ENCODE measurements around the gene MAGOH.
A peak's percentile ranks its signal among the peaks of the same experiment; 100 is the strongest.
"Not testable (repeated sequence)": the region's sequence is repeated elsewhere in the genome, so short reads cannot be mapped to it uniquely, and the experiment has no call there.

The MAGOH gene

DNA sequence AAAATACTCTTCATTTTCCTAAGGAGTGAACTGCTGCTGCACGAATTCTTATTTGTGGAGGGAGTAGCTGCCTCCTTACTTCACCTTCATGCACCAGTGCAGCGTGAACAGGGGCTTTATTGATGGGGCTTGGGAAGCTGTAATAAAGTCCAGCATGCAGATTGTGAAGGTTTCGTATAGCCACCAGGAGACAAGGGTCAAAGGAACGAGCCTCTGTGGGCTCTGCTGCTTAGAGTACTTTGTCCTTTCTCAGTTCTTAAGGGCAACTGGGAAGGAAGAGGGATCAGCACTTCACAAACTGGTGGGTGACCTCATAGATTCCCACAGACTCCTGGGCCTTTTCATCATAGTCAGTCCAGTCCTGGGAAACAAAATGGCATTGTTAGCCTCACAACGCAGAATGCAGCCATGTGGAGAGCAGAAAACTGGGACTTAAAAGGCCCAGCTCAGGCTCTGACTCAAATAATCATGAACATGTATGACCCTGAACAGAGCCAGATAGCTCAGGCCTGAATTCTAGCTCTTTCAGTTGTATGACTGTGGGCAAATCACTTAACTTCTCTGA, 23.9 kb downstream of the MAGOH start:
- Histone ChIP-seq H3K4me1 (ENCODE audit: control extremely low read depth in 1 of 4, control insufficient read depth in 4 of 4, insufficient read depth in 4 of 4, low read length in 3 of 4) (peaks cover under 1 to 3% (median 2%) of the 10 kb centered on the region in 4 experiments), H3K36me3 (ENCODE audit: control insufficient read depth in 4 of 4, insufficient read depth in 4 of 4, low read length in 3 of 4) (peaks cover 8 to 77% (median 50%) of the 10 kb centered on the region in 4 experiments), H3K27me3 (replicated peaks in 2 of 5; ENCODE audit: control insufficient read depth in 4 of 5, insufficient read depth in 5 of 5, low read length in 4 of 5) (no peaks in the 10 kb centered on the region), H3K4me3 (ENCODE audit: control insufficient read depth in 1 of 7, extremely low read depth in 1 of 7, insufficient read depth in 4 of 7, low read depth in 2 of 7, low read length in 6 of 7) (no peak overlapping the region), H3K27ac (ENCODE audit: insufficient read depth in 1 of 2, low read depth in 1 of 2, low read length in 2 of 2, poor library complexity in 1 of 2, severe bottlenecking in 2 of 2) (no peak overlapping the region), H3K9me3 (ENCODE audit: control extremely low read depth in 1 of 5, control insufficient read depth in 4 of 5, insufficient read depth in 2 of 5, low read depth in 1 of 5, low read length in 4 of 5) (no peaks in the 10 kb centered on the region)
- POLR2A ChIA-PET = no interaction called here
- CTCF ChIA-PET = interaction anchor here (1.3 kb wide), 1 partner anchor 9 kb away, joined by 6 read pairs; no protein-coding TSS in a partner anchor
- WGBS (ENCODE audit: insufficient coverage) = 94% methylated on average over 5 of the region's 5 CpGs
- no peak for DNase-seq

DNA sequence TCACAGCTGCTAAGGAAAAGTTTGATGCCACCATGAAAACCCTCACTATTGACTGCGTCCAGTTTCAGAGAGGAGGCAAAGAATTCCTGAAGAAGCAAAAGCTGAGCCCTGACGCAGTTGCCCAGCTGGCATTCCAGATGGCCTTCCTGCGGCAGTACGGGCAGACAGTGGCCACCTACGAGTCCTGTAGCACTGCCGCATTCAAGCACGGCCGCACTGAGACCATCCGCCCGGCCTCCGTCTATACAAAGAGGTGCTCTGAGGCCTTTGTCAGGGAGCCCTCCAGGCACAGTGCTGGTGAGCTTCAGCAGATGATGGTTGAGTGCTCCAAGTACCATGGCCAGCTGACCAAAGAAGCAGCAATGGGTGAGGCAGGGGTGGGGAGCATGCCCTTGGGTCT, 27.4 kb downstream of the MAGOH start:
- Histone ChIP-seq H3K9me3 (ENCODE audit: control extremely low read depth in 1 of 5, control insufficient read depth in 4 of 5, insufficient read depth in 2 of 5, low read depth in 1 of 5, low read length in 4 of 5) (peaks cover 0 to 13% (median 8%) of the 10 kb centered on the region in 5 experiments), H3K27me3 (replicated peaks in 2 of 5; ENCODE audit: control insufficient read depth in 4 of 5, insufficient read depth in 5 of 5, low read length in 4 of 5) (no peaks in the 10 kb centered on the region), H3K4me1 (ENCODE audit: control extremely low read depth in 1 of 4, control insufficient read depth in 4 of 4, insufficient read depth in 4 of 4, low read length in 3 of 4) (no peaks in the 10 kb centered on the region), H3K4me3 (ENCODE audit: control insufficient read depth in 1 of 7, extremely low read depth in 1 of 7, insufficient read depth in 4 of 7, low read depth in 2 of 7, low read length in 6 of 7) (no peak overlapping the region), H3K36me3 (ENCODE audit: control insufficient read depth in 4 of 4, insufficient read depth in 4 of 4, low read length in 3 of 4) (peaks cover 13 to 88% (median 63%) of the 10 kb centered on the region in 4 experiments), H3K27ac (ENCODE audit: insufficient read depth in 1 of 2, low read depth in 1 of 2, low read length in 2 of 2, poor library complexity in 1 of 2, severe bottlenecking in 2 of 2) (no peak overlapping the region)
- no peak for DNase-seq
- ChIA-PET CTCF (no interaction called here), POLR2A (interaction anchor here (0.5 kb wide), 1 partner anchor 169 kb away, joined by 3 read pairs; no protein-coding TSS in a partner anchor)
- WGBS (ENCODE audit: insufficient coverage) = over 99% methylated on average over 11 of the region's 11 CpGs

DNA sequence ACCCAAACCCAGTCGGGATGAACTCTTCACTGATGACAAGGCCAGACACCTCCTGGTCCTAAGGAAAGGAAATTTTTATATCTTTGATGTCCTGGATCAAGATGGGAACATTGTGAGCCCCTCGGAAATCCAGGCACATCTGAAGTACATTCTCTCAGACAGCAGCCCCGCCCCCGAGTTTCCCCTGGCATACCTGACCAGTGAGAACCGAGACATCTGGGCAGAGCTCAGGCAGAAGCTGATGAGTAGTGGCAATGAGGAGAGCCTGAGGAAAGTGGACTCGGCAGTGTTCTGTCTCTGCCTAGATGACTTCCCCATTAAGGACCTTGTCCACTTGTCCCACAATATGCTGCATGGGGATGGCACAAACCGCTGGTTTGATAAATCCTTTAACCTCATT, 28.0 kb downstream of the MAGOH start:
- Histone ChIP-seq H3K4me1 (ENCODE audit: control extremely low read depth in 1 of 4, control insufficient read depth in 4 of 4, insufficient read depth in 4 of 4, low read length in 3 of 4) (no peaks in the 10 kb centered on the region), H3K4me3 (ENCODE audit: control insufficient read depth in 1 of 7, extremely low read depth in 1 of 7, insufficient read depth in 4 of 7, low read depth in 2 of 7, low read length in 6 of 7) (no peak overlapping the region), H3K9me3 (ENCODE audit: control extremely low read depth in 1 of 5, control insufficient read depth in 4 of 5, insufficient read depth in 2 of 5, low read depth in 1 of 5, low read length in 4 of 5) (peaks cover 0 to 17% (median 11%) of the 10 kb centered on the region in 5 experiments), H3K27me3 (replicated peaks in 2 of 5; ENCODE audit: control insufficient read depth in 4 of 5, insufficient read depth in 5 of 5, low read length in 4 of 5) (no peaks in the 10 kb centered on the region), H3K36me3 (ENCODE audit: control insufficient read depth in 4 of 4, insufficient read depth in 4 of 4, low read length in 3 of 4) (peaks cover 13 to 88% (median 64%) of the 10 kb centered on the region in 4 experiments), H3K27ac (ENCODE audit: insufficient read depth in 1 of 2, low read depth in 1 of 2, low read length in 2 of 2, poor library complexity in 1 of 2, severe bottlenecking in 2 of 2) (no peak overlapping the region)
- ChIA-PET CTCF (no interaction called here), POLR2A (interaction anchor here (0.5 kb wide), 1 partner anchor 169 kb away, joined by 3 read pairs; no protein-coding TSS in a partner anchor)
- DNase-seq = no peak
- 96% methylated on average over 7 of the region's 7 CpGs for WGBS (ENCODE audit: insufficient coverage)

DNA sequence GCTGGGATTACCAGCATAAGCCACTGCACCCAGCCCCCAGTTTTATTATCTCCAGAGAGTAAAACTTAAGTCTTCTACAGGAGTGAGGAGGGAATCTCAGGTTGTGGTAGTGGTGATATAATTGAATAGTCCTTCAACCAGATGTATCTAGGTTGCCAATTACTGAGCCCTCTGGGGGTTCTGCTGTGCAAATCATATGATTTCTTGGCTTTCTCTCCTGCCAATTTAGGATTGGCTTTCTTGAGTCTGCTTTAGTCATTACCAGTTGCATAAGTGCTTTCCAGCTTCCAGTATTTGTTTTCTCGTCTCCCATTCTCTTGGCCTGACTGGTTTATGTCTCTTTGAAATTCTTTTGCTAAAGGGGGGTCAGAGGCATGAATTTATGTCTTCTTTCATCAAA, 30.6 kb downstream of the MAGOH start:
- H3K4me1 ChIP-seq (ENCODE audit: control extremely low read depth in 1 of 4, control insufficient read depth in 4 of 4, insufficient read depth in 4 of 4, low read length in 3 of 4) = no peaks in the 10 kb centered on the region
- WGBS (ENCODE audit: insufficient coverage) = no CpG with 5 or more reads among the region's 1 CpG
- no peak for DNase-seq
- H3K27me3 ChIP-seq (replicated peaks in 2 of 5; ENCODE audit: control insufficient read depth in 4 of 5, insufficient read depth in 5 of 5, low read length in 4 of 5) = no peaks in the 10 kb centered on the region
- ChIA-PET POLR2A (no interaction called here), CTCF (no interaction called here)
- no peak overlapping the region for H3K27ac ChIP-seq (ENCODE audit: insufficient read depth in 1 of 2, low read depth in 1 of 2, low read length in 2 of 2, poor library complexity in 1 of 2, severe bottlenecking in 2 of 2)
- peaks cover 34 to 94% (median 67%) of the 10 kb centered on the region in 4 experiments for H3K36me3 ChIP-seq (ENCODE audit: control insufficient read depth in 4 of 4, insufficient read depth in 4 of 4, low read length in 3 of 4)
- peaks cover 1 to 25% (median 15%) of the 10 kb centered on the region in 5 experiments for H3K9me3 ChIP-seq (ENCODE audit: control extremely low read depth in 1 of 5, control insufficient read depth in 4 of 5, insufficient read depth in 2 of 5, low read depth in 1 of 5, low read length in 4 of 5)
- H3K4me3 ChIP-seq (ENCODE audit: control insufficient read depth in 1 of 7, extremely low read depth in 1 of 7, insufficient read depth in 4 of 7, low read depth in 2 of 7, low read length in 6 of 7) = no peak overlapping the region

DNA sequence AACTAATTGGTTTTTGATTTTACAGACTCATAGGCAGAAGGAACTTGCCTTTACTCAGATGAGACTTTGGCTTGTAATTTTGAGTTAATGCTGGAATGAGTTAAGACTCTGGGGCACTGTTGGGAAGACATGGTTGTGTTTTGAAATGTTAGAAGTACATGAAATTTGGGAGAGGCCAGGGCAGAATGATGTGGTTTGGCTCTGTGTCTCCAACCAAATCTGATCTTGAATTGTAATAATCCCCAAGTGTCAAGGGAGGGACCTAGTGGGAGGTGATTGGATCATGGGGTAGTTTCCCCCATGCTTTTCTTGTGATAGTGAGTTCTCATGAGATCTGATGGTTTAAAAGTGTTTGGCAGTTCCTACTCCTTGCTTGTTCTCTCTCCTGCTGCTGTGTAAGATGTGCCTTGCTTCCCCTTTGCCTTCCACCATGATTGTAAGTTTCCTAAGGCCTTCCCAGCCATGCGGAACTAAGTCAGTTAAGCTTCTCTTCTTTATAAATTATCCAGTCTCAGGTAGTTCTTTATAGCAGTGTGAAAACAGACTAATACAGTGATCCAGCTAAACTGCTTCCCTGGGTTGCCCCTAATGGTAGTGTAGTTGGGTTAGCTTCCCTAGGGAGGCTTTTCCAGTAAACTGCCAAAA, 31.5 kb downstream of the MAGOH start:
- Histone ChIP-seq H3K4me1 (ENCODE audit: control extremely low read depth in 1 of 4, control insufficient read depth in 4 of 4, insufficient read depth in 4 of 4, low read length in 3 of 4) (no peaks in the 10 kb centered on the region), H3K27me3 (replicated peaks in 2 of 5; ENCODE audit: control insufficient read depth in 4 of 5, insufficient read depth in 5 of 5, low read length in 4 of 5) (no peaks in the 10 kb centered on the region), H3K36me3 (ENCODE audit: control insufficient read depth in 4 of 4, insufficient read depth in 4 of 4, low read length in 3 of 4) (peaks cover 40 to 96% (median 73%) of the 10 kb centered on the region in 4 experiments), H3K27ac (ENCODE audit: insufficient read depth in 1 of 2, low read depth in 1 of 2, low read length in 2 of 2, poor library complexity in 1 of 2, severe bottlenecking in 2 of 2) (no peak overlapping the region), H3K4me3 (ENCODE audit: control insufficient read depth in 1 of 7, extremely low read depth in 1 of 7, insufficient read depth in 4 of 7, low read depth in 2 of 7, low read length in 6 of 7) (no peak overlapping the region), H3K9me3 (ENCODE audit: control extremely low read depth in 1 of 5, control insufficient read depth in 4 of 5, insufficient read depth in 2 of 5, low read depth in 1 of 5, low read length in 4 of 5) (peaks cover 1 to 25% (median 15%) of the 10 kb centered on the region in 5 experiments)
- WGBS (ENCODE audit: insufficient coverage) = no CpG with 5 or more reads among the region's 1 CpG
- DNase-seq = no peak
- ChIA-PET CTCF (no interaction called here), POLR2A (interaction anchor here (0.6 kb wide), 1 partner anchor 1843 kb away, joined by 3 read pairs; no protein-coding TSS in a partner anchor)

DNA sequence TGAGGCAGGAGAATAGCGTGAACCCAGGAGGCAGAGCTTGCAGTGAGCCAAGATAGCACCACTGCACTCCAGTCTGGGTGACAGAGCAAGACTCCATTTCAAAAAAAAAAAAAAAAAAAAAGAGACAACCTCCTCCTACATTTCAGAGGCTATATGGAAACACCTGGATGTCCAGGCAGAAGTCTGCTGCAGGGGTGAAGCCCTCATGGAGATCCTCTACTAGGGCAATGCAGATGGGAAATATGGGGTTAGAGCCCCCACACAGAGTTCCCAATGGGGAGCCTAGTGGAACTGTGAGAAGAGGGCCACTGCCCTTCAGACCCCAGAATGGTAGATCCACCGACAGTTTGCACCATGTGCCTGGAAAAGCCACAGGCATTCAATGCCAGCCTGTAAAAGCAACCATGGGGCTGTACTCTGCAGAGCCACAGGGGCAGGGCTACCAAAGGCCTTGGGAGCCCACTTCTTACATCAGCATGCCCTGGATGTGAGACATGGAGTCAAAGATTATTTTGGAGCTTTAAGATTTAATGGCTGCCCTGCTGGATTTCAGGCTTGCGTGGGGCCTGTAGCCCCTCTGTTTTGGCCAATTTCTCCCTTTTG, 32.1 kb downstream of the MAGOH start:
- H3K27ac ChIP-seq (ENCODE audit: insufficient read depth in 1 of 2, low read depth in 1 of 2, low read length in 2 of 2, poor library complexity in 1 of 2, severe bottlenecking in 2 of 2); H3K4me1 ChIP-seq (ENCODE audit: control extremely low read depth in 1 of 4, control insufficient read depth in 4 of 4, insufficient read depth in 4 of 4, low read length in 3 of 4); H3K27me3 ChIP-seq (replicated peaks in 2 of 5; ENCODE audit: control insufficient read depth in 4 of 5, insufficient read depth in 5 of 5, low read length in 4 of 5); CTCF ChIA-PET; H3K4me3 ChIP-seq (ENCODE audit: control insufficient read depth in 1 of 7, extremely low read depth in 1 of 7, insufficient read depth in 4 of 7, low read depth in 2 of 7, low read length in 6 of 7): not testable (repeated sequence)
- H3K36me3 ChIP-seq (ENCODE audit: control insufficient read depth in 4 of 4, insufficient read depth in 4 of 4, low read length in 3 of 4) = peaks cover 43 to 96% (median 72%) of the 10 kb centered on the region in 4 experiments
- peak in 2 of 3 donors; percentile 48 to 58 for DNase-seq
- H3K9me3 ChIP-seq (ENCODE audit: control extremely low read depth in 1 of 5, control insufficient read depth in 4 of 5, insufficient read depth in 2 of 5, low read depth in 1 of 5, low read length in 4 of 5) = peaks cover 1 to 25% (median 15%) of the 10 kb centered on the region in 5 experiments
- POLR2A ChIA-PET = interaction anchor here (0.6 kb wide), 1 partner anchor 1843 kb away, joined by 3 read pairs; no protein-coding TSS in a partner anchor
- WGBS (ENCODE audit: insufficient coverage) = 100% methylated on average over 3 of the region's 3 CpGs

DNA sequence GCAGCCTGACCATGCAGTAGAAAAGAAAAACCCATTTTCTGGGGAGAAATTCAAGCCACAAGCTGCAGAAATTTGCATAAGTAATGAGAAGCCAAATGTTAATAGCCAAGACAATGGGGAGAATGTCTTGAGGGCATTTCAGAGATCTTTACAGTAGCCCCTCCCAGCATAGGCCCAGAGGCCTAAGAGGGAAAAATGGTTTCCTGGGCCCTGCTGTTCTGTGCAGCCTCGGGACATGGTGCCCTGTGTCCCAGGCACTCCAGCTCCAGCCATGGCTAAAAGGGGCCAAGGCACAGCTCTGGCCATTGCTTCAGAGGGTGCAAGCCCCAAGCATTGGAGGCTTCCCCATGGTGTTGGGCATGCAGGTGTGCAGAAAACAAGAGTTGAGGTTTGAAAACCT, 32.8 kb downstream of the MAGOH start:
- peaks cover 45 to 95% (median 66%) of the 10 kb centered on the region in 4 experiments for H3K36me3 ChIP-seq (ENCODE audit: control insufficient read depth in 4 of 4, insufficient read depth in 4 of 4, low read length in 3 of 4)
- H3K27me3 ChIP-seq (replicated peaks in 2 of 5; ENCODE audit: control insufficient read depth in 4 of 5, insufficient read depth in 5 of 5, low read length in 4 of 5); DNase-seq; POLR2A ChIA-PET; CTCF ChIA-PET; H3K4me3 ChIP-seq (ENCODE audit: control insufficient read depth in 1 of 7, extremely low read depth in 1 of 7, insufficient read depth in 4 of 7, low read depth in 2 of 7, low read length in 6 of 7); H3K27ac ChIP-seq (ENCODE audit: insufficient read depth in 1 of 2, low read depth in 1 of 2, low read length in 2 of 2, poor library complexity in 1 of 2, severe bottlenecking in 2 of 2); H3K4me1 ChIP-seq (ENCODE audit: control extremely low read depth in 1 of 4, control insufficient read depth in 4 of 4, insufficient read depth in 4 of 4, low read length in 3 of 4): not testable (repeated sequence)
- no CpG with 5 or more reads among the region's 1 CpG for WGBS (ENCODE audit: insufficient coverage)
- H3K9me3 ChIP-seq (ENCODE audit: control extremely low read depth in 1 of 5, control insufficient read depth in 4 of 5, insufficient read depth in 2 of 5, low read depth in 1 of 5, low read length in 4 of 5) = peaks cover 1 to 25% (median 15%) of the 10 kb centered on the region in 5 experiments

All from common myeloid progenitor, CD34-positive (primary cell).